PC-9 (cell line): Measurements from ENCODE around the gene CCDC85C.

Experiments
- EZH2 ChIP-seq: fragments of 200-600 bp; sonication (generic); IDR thresholded peaks from 2 replicates; pipeline ENCODE4 v1.8.0; 2017; ENCODE audit warnings: antibody characterized with exemption, low read depth
- TF ChIP-seq, protein P1 (sequence below): fragments of 200-600 bp; sonication (generic); conservative IDR thresholded peaks from 2 replicates; pipeline ENCODE4 v1.6.1; 2017; ENCODE audit warnings: mixed run types, antibody characterized with exemption, mild to moderate bottlenecking, moderate library complexity

- no peak for TF ChIP-seq EZH2
- TF ChIP-seq, protein P1, sequence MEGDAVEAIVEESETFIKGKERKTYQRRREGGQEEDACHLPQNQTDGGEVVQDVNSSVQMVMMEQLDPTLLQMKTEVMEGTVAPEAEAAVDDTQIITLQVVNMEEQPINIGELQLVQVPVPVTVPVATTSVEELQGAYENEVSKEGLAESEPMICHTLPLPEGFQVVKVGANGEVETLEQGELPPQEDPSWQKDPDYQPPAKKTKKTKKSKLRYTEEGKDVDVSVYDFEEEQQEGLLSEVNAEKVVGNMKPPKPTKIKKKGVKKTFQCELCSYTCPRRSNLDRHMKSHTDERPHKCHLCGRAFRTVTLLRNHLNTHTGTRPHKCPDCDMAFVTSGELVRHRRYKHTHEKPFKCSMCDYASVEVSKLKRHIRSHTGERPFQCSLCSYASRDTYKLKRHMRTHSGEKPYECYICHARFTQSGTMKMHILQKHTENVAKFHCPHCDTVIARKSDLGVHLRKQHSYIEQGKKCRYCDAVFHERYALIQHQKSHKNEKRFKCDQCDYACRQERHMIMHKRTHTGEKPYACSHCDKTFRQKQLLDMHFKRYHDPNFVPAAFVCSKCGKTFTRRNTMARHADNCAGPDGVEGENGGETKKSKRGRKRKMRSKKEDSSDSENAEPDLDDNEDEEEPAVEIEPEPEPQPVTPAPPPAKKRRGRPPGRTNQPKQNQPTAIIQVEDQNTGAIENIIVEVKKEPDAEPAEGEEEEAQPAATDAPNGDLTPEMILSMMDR = no peak
Observed at GRCh38 chr14:99634443-99634842, 30.4 kb upstream of the CCDC85C start.
